Osteocyte (in vitro differentiated cells): Measurements from ENCODE around the gene SDK2. TPM values are rescaled to one million over a fixed set of nuclear protein-coding genes. Genes with fewer than 3 reads are reported as not detected.

ENCODE experiments used
- DNase-seq: peaks from one replicate; pipeline ENCODE4 v3.0.0; 2021; ENCODE audit warnings: mixed read lengths; ENCODE audit not compliant: unreplicated experiment; ENCODE audit errors: extremely low spot score
- H3K27ac Mint-ChIP-seq: one replicate; pipeline ENCODE4 v1.8.0; 2021; ENCODE audit warnings: mild to moderate bottlenecking, mixed read lengths; ENCODE audit not compliant: unreplicated experiment
- H3K27me3 Mint-ChIP-seq: one replicate; pipeline ENCODE4 v1.8.0; 2021; ENCODE audit warnings: mixed read lengths; ENCODE audit not compliant: unreplicated experiment
- H3K36me3 Mint-ChIP-seq: one replicate; pipeline ENCODE4 v1.8.0; 2021; ENCODE audit warnings: mixed read lengths; ENCODE audit not compliant: unreplicated experiment
- H3K4me1 Mint-ChIP-seq: one replicate; pipeline ENCODE4 v1.8.0; 2021; ENCODE audit warnings: mixed read lengths; ENCODE audit not compliant: unreplicated experiment
- H3K4me3 Mint-ChIP-seq: one replicate; pipeline ENCODE4 v1.8.0; 2021; ENCODE audit warnings: mild to moderate bottlenecking, moderate library complexity, mixed read lengths; ENCODE audit not compliant: unreplicated experiment
- H3K9me3 Mint-ChIP-seq: one replicate; pipeline ENCODE4 v1.8.0; 2021; ENCODE audit warnings: mixed read lengths; ENCODE audit not compliant: unreplicated experiment
- total RNA-seq: library from RNA; stranded (reverse); gene quantifications from 2 replicates; pipeline ENCODE4 v1.2.1, GENCODE V29; 2021
- TF ChIP-seq, protein P1 (sequence below): fragments of 200-600 bp; sonication (generic); IDR thresholded peaks from 2 replicates; pipeline ENCODE4 v1.5.0; 2021; ENCODE audit warnings: antibody characterized with exemption, mild to moderate bottlenecking, moderate library complexity

The SDK2 gene
- total RNA-seq, 1 donor from 2014 or later = 16.5 TPM

DNA sequence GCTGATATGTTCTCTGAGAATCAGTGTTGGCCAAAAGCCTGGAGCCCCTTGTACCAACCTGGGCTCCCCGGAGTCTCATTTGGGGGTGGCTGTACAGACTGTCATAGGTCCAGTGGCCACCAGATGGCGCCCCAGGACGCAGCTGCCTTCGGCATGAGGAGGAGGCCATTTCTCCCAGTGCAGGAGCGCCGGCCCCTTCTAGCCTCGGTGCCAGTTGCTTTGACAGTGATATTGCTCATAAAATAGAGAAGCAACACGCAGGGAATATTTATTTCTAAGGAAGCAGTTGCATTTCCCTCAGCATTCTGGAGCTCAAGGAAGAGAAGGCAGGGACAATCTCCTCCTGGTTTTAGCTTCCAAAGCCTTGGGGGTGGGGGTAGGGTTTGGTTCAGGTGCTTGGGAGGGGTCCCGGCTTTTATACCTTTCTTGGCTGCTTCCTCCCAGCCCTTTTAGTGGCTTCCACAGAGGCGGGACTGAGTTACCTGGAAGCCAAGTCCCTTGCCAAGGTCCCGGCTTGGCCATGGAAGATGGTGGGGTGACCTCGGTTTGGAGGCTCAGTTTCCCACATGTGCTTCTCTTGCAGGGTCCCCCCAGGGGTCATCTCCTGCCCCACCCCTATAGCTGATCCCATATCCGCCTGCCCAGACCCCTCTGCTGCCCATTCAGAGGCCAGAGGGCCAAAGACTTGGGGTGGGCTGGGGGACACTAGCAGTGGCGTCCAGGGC lies 214.6 kb downstream of the SDK2 start:
- peak; percentile 95 for DNase-seq
- H3K4me3 Mint-ChIP-seq = no peak overlapping the region
- peaks cover 4% of the 10 kb centered on the region for H3K4me1 Mint-ChIP-seq
- H3K9me3 Mint-ChIP-seq = no peaks in the 10 kb centered on the region
- TF ChIP-seq, protein P1, sequence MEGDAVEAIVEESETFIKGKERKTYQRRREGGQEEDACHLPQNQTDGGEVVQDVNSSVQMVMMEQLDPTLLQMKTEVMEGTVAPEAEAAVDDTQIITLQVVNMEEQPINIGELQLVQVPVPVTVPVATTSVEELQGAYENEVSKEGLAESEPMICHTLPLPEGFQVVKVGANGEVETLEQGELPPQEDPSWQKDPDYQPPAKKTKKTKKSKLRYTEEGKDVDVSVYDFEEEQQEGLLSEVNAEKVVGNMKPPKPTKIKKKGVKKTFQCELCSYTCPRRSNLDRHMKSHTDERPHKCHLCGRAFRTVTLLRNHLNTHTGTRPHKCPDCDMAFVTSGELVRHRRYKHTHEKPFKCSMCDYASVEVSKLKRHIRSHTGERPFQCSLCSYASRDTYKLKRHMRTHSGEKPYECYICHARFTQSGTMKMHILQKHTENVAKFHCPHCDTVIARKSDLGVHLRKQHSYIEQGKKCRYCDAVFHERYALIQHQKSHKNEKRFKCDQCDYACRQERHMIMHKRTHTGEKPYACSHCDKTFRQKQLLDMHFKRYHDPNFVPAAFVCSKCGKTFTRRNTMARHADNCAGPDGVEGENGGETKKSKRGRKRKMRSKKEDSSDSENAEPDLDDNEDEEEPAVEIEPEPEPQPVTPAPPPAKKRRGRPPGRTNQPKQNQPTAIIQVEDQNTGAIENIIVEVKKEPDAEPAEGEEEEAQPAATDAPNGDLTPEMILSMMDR = peak; percentile 99
- H3K36me3 Mint-ChIP-seq = no peaks in the 10 kb centered on the region
- H3K27ac Mint-ChIP-seq = no peak overlapping the region
- no peaks in the 10 kb centered on the region for H3K27me3 Mint-ChIP-seq

DNA sequence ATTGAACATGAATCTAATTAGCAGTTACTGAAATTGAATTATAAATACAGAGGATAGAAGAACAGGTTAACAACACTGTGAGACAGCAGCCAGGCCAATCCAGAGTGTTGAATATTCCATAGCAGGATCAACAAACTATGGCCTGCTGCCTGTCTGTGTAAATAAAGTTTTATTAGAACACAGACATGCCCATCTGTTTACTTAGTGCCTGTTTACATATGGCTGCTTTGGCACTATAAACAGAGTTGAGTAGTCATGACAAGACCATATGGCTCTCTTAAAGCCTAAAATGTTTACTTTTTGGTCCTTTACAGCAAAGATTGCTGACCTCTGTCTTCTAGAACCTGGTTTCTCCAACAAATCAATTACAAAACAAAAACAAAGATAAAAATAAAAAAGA lies 217.0 kb downstream of the SDK2 start:
- Mint-ChIP-seq H3K27me3 (no peaks in the 10 kb centered on the region), H3K36me3 (peaks cover 3% of the 10 kb centered on the region), H3K9me3 (no peaks in the 10 kb centered on the region), H3K27ac (no peak overlapping the region), H3K4me3 (no peak overlapping the region), H3K4me1 (peaks cover 4% of the 10 kb centered on the region)
- no peak for DNase-seq
- TF ChIP-seq, protein P1 = no peak

DNA sequence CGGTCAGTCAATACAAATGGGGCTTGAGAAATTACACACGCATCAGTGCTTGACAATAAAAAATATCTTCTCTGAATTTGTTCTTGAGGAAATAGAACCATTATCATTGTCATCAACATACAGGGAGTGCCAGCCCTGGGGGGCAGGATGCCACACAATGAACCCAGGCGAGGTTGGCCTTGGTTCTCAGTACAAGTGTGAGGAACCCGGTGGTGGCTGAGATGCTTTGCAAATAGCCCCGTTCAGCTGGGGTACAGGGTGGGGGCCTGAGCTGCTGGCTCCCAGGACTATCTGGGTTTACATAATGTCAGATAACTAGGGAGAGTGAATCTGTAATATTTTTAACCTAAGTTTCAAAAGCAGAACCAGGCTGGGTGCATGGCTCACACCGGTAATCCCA lies 219.7 kb downstream of the SDK2 start:
- H3K9me3 Mint-ChIP-seq = no peaks in the 10 kb centered on the region
- no peak overlapping the region for H3K4me3 Mint-ChIP-seq
- H3K27me3 Mint-ChIP-seq = no peaks in the 10 kb centered on the region
- TF ChIP-seq, protein P1 = no peak
- H3K27ac Mint-ChIP-seq = no peak overlapping the region
- no peak for DNase-seq
- peaks cover 2% of the 10 kb centered on the region for H3K4me1 Mint-ChIP-seq
- peaks cover 6% of the 10 kb centered on the region for H3K36me3 Mint-ChIP-seq

DNA sequence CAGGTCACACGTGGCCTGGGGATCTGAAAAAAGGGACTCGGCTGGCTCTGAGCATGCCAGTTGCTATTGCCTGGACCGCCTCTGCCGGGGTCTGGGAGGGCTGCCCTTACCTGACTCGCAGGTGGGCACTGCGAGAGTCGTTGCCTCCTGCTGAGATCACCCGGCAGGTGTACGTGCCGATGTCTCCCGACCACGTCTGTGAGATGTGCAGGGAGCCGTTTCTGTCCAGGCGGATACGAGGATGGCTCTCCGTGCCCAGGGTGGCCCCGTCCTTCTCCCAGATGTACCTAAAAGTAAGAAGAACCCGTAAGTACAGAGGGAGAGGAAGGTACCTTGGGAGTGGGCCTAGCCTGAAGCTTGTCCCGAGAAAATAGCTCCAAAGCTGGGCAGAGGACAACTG lies 220.4 kb downstream of the SDK2 start:
- H3K9me3 Mint-ChIP-seq = no peaks in the 10 kb centered on the region
- no peaks in the 10 kb centered on the region for H3K4me1 Mint-ChIP-seq
- no peak for DNase-seq
- H3K36me3 Mint-ChIP-seq = peaks cover 8% of the 10 kb centered on the region
- no peak overlapping the region for H3K4me3 Mint-ChIP-seq
- TF ChIP-seq, protein P1 = no peak
- H3K27ac Mint-ChIP-seq = no peak overlapping the region
- H3K27me3 Mint-ChIP-seq = no peaks in the 10 kb centered on the region

DNA sequence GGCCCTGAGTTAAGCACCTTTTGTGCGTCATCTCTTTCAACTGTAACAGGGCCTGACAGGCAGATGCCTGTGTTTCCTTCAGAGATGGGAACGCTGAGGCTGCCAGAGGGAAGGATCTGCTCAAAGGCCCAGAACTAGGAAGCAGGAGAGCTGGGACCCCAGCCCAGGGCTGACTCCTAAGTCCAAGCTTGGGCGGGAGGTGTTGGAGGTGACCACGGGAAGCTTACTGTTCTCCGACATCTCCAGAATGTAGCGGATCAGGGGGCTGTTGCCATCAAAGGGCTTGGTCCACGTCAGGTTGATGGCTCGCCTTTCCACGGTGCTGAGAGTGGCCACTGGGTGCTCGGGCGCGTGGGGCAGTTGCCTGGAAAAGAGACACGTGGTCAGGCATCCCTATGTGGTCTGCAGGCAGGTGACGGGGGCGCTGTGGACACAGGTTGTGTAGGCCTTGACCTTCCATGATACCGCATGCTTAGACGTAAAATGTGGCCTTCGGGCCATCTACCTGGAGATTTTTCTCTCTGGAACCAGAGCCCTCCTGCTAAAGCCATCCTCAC lies 221.0 kb downstream of the SDK2 start:
- H3K27ac Mint-ChIP-seq = no peak overlapping the region
- no peak for DNase-seq
- H3K27me3 Mint-ChIP-seq = no peaks in the 10 kb centered on the region
- TF ChIP-seq, protein P1 = no peak
- H3K4me1 Mint-ChIP-seq = no peaks in the 10 kb centered on the region
- H3K4me3 Mint-ChIP-seq = no peak overlapping the region
- H3K9me3 Mint-ChIP-seq = no peaks in the 10 kb centered on the region
- peaks cover 8% of the 10 kb centered on the region for H3K36me3 Mint-ChIP-seq
